Esophagus muscularis mucosa (tissue), 4 donors: ENCODE data around the gene TMEM8B.

ENCODE experiments used
- CTCF ChIP-seq, 3 experiments: fragments of 200-600 bp in 2 of 3; fragments of 450-650 bp in 1 of 3; sonication (generic) in 2 of 3; IDR thresholded peaks; one replicate each; pipeline ENCODE4 v1.5.1; 2017 to 2019; ENCODE audit warnings: antibody characterized with exemption in 3 of 3, mild to moderate bottlenecking in 2 of 3, moderate library complexity in 1 of 3
- EP300 ChIP-seq: sonication (generic); formaldehyde crosslinking; IDR thresholded peaks from one replicate; pipeline ENCODE4 v1.6.1; 2017; ENCODE audit warnings: antibody characterized with exemption
- POLR2A ChIP-seq: fragments of 450-650 bp; IDR thresholded peaks from one replicate; pipeline ENCODE4 v1.6.1; 2017; ENCODE audit warnings: antibody characterized with exemption, moderate library complexity, mild to moderate bottlenecking, low read depth
- POLR2AphosphoS5 ChIP-seq, 2 donors: sonication (generic); formaldehyde crosslinking; IDR thresholded peaks; one replicate each; pipeline ENCODE4 v1.6.1; 2017; ENCODE audit warnings: antibody characterized with exemption in 2 of 2

GRCh38 chr9:35859310-35859989, 30.4 kb downstream of the TMEM8B start:
- TF ChIP-seq CTCF (IDR thresholded peaks at IDR 0.05) (no peak), POLR2A (no peak), EP300 (no peak), POLR2AphosphoS5 (IDR thresholded peaks at IDR 0.05) (no peak)
